ENCODE measurements around the gene ITPKB.

ITPKB gene

DNA sequence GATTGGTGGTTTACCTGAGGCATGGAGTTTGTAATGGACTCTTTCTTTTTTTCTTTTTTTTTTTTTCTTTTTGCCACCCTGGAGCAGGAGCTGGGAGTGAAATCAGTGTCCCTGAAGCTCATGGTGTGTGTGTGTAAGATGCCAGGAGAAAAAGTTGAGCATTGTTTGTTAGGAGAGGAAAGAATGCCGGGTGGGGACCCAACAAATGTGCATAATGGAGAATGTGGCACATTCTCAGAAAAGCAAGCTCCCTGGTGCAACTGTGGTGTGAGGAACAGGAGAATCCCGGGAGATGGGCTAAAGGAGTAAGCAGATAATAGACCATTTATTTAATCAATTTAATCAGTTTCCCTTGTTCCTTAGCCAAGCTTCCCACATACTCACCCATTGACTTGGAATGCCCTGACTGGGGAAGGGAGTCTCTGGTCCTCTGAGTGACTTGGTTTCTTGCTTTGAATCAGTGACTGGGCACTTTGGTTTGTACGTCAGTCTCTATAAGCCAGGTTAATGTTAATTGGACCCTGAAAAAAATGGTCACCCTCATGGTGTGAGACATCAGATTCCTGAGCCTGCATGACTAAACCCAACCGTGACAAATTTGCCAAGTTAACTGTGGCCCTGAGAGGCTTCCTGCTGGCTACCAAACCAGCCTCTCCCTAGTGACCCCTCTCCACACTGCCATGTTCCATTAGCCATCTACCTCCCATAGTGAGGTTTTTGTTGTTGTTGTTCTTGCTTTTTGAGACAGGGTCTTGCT is 43.9 kb upstream of the ITPKB start:
- H3K27me3 ChIP-seq (ENCODE audit: insufficient read depth, poor library complexity, severe bottlenecking) = no peaks in the 10 kb centered on the region
- no peak overlapping the region for H3K4me3 ChIP-seq (replicated peaks; ENCODE audit: insufficient read depth, low read length)
- TF ChIP-seq SPI1 (IDR thresholded peaks at IDR 0.05; ENCODE audit: borderline replicate concordance, low read depth) = no peak
- TF ChIP-seq POLR2AphosphoS5 (IDR thresholded peaks at IDR 0.05; ENCODE audit: low read depth) = no peak
- no peak for TF ChIP-seq GABPA (IDR thresholded peaks at IDR 0.05; ENCODE audit: low read depth)
- TF ChIP-seq, protein P1, sequence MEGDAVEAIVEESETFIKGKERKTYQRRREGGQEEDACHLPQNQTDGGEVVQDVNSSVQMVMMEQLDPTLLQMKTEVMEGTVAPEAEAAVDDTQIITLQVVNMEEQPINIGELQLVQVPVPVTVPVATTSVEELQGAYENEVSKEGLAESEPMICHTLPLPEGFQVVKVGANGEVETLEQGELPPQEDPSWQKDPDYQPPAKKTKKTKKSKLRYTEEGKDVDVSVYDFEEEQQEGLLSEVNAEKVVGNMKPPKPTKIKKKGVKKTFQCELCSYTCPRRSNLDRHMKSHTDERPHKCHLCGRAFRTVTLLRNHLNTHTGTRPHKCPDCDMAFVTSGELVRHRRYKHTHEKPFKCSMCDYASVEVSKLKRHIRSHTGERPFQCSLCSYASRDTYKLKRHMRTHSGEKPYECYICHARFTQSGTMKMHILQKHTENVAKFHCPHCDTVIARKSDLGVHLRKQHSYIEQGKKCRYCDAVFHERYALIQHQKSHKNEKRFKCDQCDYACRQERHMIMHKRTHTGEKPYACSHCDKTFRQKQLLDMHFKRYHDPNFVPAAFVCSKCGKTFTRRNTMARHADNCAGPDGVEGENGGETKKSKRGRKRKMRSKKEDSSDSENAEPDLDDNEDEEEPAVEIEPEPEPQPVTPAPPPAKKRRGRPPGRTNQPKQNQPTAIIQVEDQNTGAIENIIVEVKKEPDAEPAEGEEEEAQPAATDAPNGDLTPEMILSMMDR (IDR thresholded peaks at IDR 0.05; ENCODE audit: insufficient read depth, low read length) = no peak
- TF ChIP-seq REST (IDR thresholded peaks at IDR 0.05; ENCODE audit: insufficient replicate concordance, low read depth) = no peak
- DNase-seq (ENCODE audit: low read depth in 1 of 2, low spot score in 1 of 2) = no peak
- no peak overlapping the region for H3K27ac ChIP-seq (replicated peaks)

DNA sequence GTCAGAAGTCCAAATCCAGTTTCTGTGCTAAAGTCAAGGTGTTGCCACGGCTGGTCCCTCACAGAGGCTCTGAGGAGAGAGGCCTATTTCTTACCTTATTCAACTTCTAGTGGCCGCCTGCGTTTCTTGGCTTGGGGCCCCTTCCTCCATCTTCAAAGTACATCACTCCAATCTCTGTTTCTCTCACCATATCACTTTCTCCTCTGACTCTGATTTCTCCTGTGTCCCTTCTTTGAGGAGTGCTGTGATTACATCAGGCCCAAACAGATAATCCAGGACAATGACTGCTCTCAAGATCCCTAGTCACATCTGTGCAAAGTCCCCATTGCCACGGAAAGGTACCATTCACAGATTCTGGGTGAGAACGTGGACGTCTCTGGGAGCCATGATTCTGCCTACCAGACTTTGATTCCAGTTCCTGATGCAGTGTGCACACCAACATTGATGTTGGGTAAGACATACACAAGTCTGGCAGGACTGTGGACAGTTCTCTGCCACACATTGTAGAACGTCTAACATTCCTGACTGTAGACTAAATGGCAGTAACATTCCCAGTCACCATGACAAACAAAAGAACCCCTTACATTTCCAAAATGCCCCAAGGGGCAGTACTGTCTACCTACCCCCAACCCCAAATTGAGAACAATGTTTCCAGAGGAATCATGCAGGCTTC is 43.0 kb upstream of the ITPKB start:
- no peak for DNase-seq (ENCODE audit: low read depth in 1 of 2, low spot score in 1 of 2)
- Histone ChIP-seq H3K4me3 (replicated peaks; ENCODE audit: insufficient read depth, low read length) (no peak overlapping the region), H3K27me3 (ENCODE audit: insufficient read depth, poor library complexity, severe bottlenecking) (no peaks in the 10 kb centered on the region), H3K27ac (replicated peaks) (no peak overlapping the region)
- TF ChIP-seq SPI1 (IDR thresholded peaks at IDR 0.05; ENCODE audit: borderline replicate concordance, low read depth) (no peak), POLR2AphosphoS5 (IDR thresholded peaks at IDR 0.05; ENCODE audit: low read depth) (no peak), REST (IDR thresholded peaks at IDR 0.05; ENCODE audit: insufficient replicate concordance, low read depth) (no peak), GABPA (IDR thresholded peaks at IDR 0.05; ENCODE audit: low read depth) (no peak)
- TF ChIP-seq, protein P1 (IDR thresholded peaks at IDR 0.05; ENCODE audit: insufficient read depth, low read length) = no peak

GRCh38 chr1:226779561-226779960 is 40.5 kb upstream of the ITPKB start:
- no peak overlapping the region for H3K4me3 ChIP-seq (replicated peaks; ENCODE audit: insufficient read depth, low read length)
- TF ChIP-seq SPI1 (IDR thresholded peaks at IDR 0.05; ENCODE audit: borderline replicate concordance, low read depth) = no peak
- TF ChIP-seq, protein P1 (IDR thresholded peaks at IDR 0.05; ENCODE audit: insufficient read depth, low read length) = no peak
- no peak for TF ChIP-seq POLR2AphosphoS5 (IDR thresholded peaks at IDR 0.05; ENCODE audit: low read depth)
- no peak for TF ChIP-seq GABPA (IDR thresholded peaks at IDR 0.05; ENCODE audit: low read depth)
- TF ChIP-seq REST (IDR thresholded peaks at IDR 0.05; ENCODE audit: insufficient replicate concordance, low read depth) = no peak
- no peak for DNase-seq (ENCODE audit: low read depth in 1 of 2, low spot score in 1 of 2)
- H3K27ac ChIP-seq (replicated peaks) = no peak overlapping the region
- H3K27me3 ChIP-seq (ENCODE audit: insufficient read depth, poor library complexity, severe bottlenecking) = no peaks in the 10 kb centered on the region
